Activated B cell treated with CpG ODN at 0.5 μM for 24 hours (primary cell): ENCODE data around the gene CADM4. TPM values are rescaled to one million over a fixed set of nuclear protein-coding genes. Genes with fewer than 3 reads are reported as not detected.

Experiments
- ATAC-seq: fragments of 200-7000 bp; cut with Tn5 transposase; one replicate; pipeline ENCODE4 v1.10.0; 2021; ENCODE audit warnings: low read depth, mild to moderate bottlenecking, moderate library complexity
- CTCF ChIA-PET: fragments of 350-600 bp; sonication (Branson Sonifier 250); formaldehyde crosslinking; loops from one replicate; lab custom pipeline; 2021; ENCODE audit warnings: antibody characterized with exemption; lab: Charles Lee
- POLR2A ChIA-PET: fragments of 350-600 bp; sonication (Branson Sonifier 250); formaldehyde crosslinking; loops from one replicate; lab custom pipeline; 2021; ENCODE audit warnings: antibody characterized with exemption; lab: Charles Lee
- DNase-seq: peaks from one replicate; pipeline ENCODE4 v3.0.0; 2022
- H3K27ac Mint-ChIP-seq: one replicate; pipeline ENCODE4 v1.8.0; 2020; ENCODE audit warnings: mixed read lengths
- H3K27me3 Mint-ChIP-seq: one replicate; pipeline ENCODE4 v1.8.0; 2021; ENCODE audit warnings: mixed read lengths
- H3K36me3 Mint-ChIP-seq: one replicate; pipeline ENCODE4 v1.8.0; 2021; ENCODE audit warnings: low read depth, mixed read lengths
- H3K4me1 Mint-ChIP-seq: one replicate; pipeline ENCODE4 v1.8.0; 2021; ENCODE audit warnings: mixed read lengths
- H3K4me3 Mint-ChIP-seq: one replicate; pipeline ENCODE4 v1.8.0; 2020; ENCODE audit warnings: mild to moderate bottlenecking, mixed read lengths
- H3K9me3 Mint-ChIP-seq: one replicate; pipeline ENCODE4 v1.8.0; 2020; ENCODE audit warnings: mixed read lengths
- intact Hi-C: fragments of 100-400 bp; cut with micrococcal nuclease; formaldehyde crosslinking; loops from one replicate; pipeline ENCODE4 v1.15.1; 2024
- total RNA-seq: library from RNA; stranded (reverse); gene quantifications from 2 replicates; pipeline ENCODE4 v1.2.3, GENCODE V29; 2022
- TF ChIP-seq, protein P1 (sequence below): fragments of 200-600 bp; IDR thresholded peaks from one replicate; pipeline ENCODE4 v1.8.0; 2022; ENCODE audit warnings: antibody characterized with exemption, mild to moderate bottlenecking

Gene CADM4
- total RNA-seq, 1 donor from 2014 or later, result not detected

DNA sequence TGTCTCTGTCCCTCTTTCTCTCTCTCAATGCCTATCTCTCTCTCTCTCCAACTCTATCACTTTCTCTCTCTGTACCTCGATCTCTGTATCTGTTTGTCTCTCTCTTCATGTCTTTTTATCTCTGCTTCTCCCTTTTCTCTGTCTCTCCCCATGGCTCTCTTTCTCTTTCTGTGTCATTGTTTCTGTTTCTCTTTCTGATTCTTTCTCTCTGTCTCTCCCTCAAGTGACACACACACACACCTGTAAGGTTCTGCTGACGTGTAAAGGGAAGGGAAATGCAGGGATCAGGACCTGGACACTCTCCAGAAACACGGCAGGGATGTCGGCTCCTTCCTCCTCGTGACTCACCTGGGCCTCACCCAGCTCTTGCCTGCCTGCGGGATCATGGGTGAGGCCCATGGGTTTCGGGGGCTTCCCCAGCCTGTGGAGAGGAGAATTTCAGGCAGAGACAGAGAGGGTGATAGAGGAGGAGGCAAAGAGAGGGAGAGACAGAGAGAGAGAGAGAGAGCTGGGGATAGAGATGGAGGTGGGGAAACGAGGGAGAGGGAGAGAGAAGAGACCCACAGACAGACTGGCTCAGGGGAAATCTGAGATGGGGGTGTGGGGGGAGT lies 35.7 kb upstream of the CADM4 start:
- CTCF ChIA-PET, result no interaction called here
- H3K36me3 Mint-ChIP-seq, result no peaks in the 10 kb centered on the region
- DNase-seq (no peak), ATAC-seq (no peak)
- no peaks in the 10 kb centered on the region for H3K27me3 Mint-ChIP-seq
- H3K4me3 Mint-ChIP-seq, result no peak overlapping the region
- H3K27ac Mint-ChIP-seq, result no peak overlapping the region
- H3K9me3 Mint-ChIP-seq, result no peaks in the 10 kb centered on the region
- H3K4me1 Mint-ChIP-seq, result peaks cover 4% of the 10 kb centered on the region
- TF ChIP-seq, protein P1, sequence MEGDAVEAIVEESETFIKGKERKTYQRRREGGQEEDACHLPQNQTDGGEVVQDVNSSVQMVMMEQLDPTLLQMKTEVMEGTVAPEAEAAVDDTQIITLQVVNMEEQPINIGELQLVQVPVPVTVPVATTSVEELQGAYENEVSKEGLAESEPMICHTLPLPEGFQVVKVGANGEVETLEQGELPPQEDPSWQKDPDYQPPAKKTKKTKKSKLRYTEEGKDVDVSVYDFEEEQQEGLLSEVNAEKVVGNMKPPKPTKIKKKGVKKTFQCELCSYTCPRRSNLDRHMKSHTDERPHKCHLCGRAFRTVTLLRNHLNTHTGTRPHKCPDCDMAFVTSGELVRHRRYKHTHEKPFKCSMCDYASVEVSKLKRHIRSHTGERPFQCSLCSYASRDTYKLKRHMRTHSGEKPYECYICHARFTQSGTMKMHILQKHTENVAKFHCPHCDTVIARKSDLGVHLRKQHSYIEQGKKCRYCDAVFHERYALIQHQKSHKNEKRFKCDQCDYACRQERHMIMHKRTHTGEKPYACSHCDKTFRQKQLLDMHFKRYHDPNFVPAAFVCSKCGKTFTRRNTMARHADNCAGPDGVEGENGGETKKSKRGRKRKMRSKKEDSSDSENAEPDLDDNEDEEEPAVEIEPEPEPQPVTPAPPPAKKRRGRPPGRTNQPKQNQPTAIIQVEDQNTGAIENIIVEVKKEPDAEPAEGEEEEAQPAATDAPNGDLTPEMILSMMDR, result no peak
- POLR2A ChIA-PET, result interaction anchor here (0.7 kb wide), 1 partner anchor 1170 kb away, joined by 12 read pairs; no protein-coding TSS in a partner anchor
- intact Hi-C loops, result no loop called here

DNA sequence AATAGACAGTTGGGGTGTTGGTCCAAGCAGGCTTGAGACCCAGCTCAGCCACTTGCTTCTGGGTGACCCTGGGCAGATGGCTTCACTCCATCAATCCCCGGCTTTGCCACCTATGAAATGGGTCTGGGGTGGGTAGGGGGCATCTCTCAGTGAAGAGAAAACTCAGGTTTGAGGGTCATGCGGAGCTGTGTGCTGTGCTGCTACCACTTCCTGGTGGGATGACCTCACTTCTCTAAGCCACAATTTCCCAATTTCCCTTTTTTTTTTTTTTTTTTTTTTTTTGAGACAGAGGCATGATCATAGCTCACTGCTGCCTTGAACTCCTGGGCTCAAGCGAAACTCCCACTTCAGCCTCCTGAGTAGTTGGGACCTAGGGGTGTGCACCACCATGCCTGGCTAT lies 34.9 kb upstream of the CADM4 start:
- intact Hi-C loops, result no loop called here
- no peak overlapping the region for H3K4me3 Mint-ChIP-seq
- H3K36me3 Mint-ChIP-seq, result no peaks in the 10 kb centered on the region
- no peaks in the 10 kb centered on the region for H3K27me3 Mint-ChIP-seq
- TF ChIP-seq, protein P1, result no peak
- H3K27ac Mint-ChIP-seq, result no peak overlapping the region
- POLR2A ChIA-PET, result interaction anchor here (0.7 kb wide), 1 partner anchor 1171 kb away, joined by 12 read pairs; no protein-coding TSS in a partner anchor
- ATAC-seq (no peak), DNase-seq (no peak)
- no peaks in the 10 kb centered on the region for H3K9me3 Mint-ChIP-seq
- H3K4me1 Mint-ChIP-seq, result peaks cover 12% of the 10 kb centered on the region
- CTCF ChIA-PET, result no interaction called here

DNA sequence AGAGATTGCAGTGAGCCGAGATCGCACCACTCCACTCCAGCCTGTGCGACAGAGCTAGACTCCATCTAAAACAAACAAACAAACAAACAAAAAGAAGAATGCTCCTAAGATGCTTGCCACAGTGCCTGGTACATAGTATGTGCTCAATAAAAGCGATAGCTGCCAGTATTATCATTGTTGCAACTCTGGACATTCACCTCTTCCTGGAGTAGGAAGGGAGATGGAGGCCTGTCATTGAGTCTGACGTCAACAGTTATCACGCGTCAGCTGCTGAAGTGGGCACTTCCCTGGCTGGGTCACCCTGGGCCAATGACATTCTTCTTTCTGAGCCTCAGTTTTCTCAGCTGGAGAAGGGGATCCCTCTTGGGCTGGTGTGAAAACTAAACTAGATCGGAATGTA lies 34.5 kb upstream of the CADM4 start:
- no peaks in the 10 kb centered on the region for H3K27me3 Mint-ChIP-seq
- peaks cover 16% of the 10 kb centered on the region for H3K4me1 Mint-ChIP-seq
- TF ChIP-seq, protein P1, result no peak
- H3K4me3 Mint-ChIP-seq, result no peak overlapping the region
- ChIA-PET CTCF (no interaction called here), POLR2A (no interaction called here)
- ATAC-seq (no peak), DNase-seq (no peak)
- no peak overlapping the region for H3K27ac Mint-ChIP-seq
- H3K9me3 Mint-ChIP-seq, result no peaks in the 10 kb centered on the region
- intact Hi-C loops, result no loop called here
- H3K36me3 Mint-ChIP-seq, result no peaks in the 10 kb centered on the region

DNA sequence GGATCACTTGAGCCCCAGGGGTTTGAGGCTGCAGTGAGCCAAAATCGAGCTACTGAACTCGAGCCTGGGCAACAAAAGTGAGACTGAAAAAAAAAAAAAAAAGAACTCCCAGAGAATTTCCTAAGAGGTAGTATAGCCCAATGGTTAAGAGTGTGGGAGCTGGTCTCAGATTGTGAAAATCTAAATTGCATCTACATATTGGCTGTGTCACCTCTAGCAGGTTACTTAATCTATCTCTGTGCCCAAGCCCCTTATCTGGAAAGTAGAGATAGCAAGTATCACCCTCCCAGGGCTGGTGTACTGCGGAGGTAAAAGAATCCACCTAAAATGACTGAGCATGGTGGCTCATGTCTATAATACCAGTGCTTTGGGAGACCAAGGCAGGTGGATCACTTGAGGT lies 34.0 kb upstream of the CADM4 start:
- Mint-ChIP-seq H3K4me3 (no peak overlapping the region), H3K27me3 (no peaks in the 10 kb centered on the region), H3K4me1 (peaks cover 21% of the 10 kb centered on the region), H3K36me3 (no peaks in the 10 kb centered on the region), H3K27ac (no peak overlapping the region), H3K9me3 (no peaks in the 10 kb centered on the region)
- TF ChIP-seq, protein P1, result no peak
- ChIA-PET CTCF (interaction anchor here (0.7 kb wide), 1 partner anchor 112 kb away, joined by 3 read pairs; no protein-coding TSS in a partner anchor), POLR2A (interaction anchor here (0.6 kb wide), 1 partner anchor 27 kb away, joined by 3 read pairs; no protein-coding TSS in a partner anchor)
- no peak for DNase-seq
- ATAC-seq, result no peak
- intact Hi-C loops, result no loop called here

DNA sequence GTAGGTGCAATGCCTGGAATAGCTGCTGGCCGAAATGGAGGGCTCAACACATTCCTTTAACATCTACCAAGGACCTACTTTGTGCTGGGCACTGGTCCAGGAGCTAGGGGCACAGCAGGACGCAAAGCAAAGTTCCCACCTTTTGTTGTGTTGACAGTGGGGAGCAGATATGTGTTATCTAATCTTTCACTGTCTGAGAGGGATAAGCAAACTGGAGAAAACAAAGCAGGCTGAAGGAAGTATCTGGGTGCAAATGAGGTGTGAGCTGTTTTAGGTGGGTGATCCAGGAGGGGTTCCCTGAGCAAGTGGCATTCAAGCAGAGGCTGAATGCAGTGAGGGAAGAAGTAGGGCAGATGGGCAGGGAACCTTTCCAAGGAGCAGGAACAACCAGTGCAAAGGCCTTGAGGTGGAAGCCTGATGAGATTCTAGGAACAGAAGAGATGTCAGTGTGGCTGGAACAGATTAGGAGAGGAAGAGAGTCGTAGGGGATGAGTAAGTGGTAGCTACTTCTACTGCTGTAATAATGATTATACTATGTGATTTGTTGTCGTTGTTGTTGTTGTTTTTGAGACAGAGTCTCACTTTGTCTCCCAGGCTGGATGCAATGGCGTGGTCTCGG lies 32.5 kb upstream of the CADM4 start:
- no peak for ATAC-seq
- Mint-ChIP-seq H3K9me3 (no peaks in the 10 kb centered on the region), H3K27me3 (peaks cover 8% of the 10 kb centered on the region), H3K27ac (no peak overlapping the region), H3K4me1 (peaks cover 35% of the 10 kb centered on the region), H3K36me3 (no peaks in the 10 kb centered on the region), H3K4me3 (no peak overlapping the region)
- TF ChIP-seq, protein P1, result no peak
- intact Hi-C loops, result no loop called here
- CTCF ChIA-PET, result interaction anchor here (0.6 kb wide), 1 partner anchor 77 kb away, joined by 4 read pairs; no protein-coding TSS in a partner anchor
- no peak for DNase-seq
- POLR2A ChIA-PET, result interaction anchor here (0.7 kb wide), 1 partner anchor 49 kb away, joined by 3 read pairs; no protein-coding TSS in a partner anchor
